Thyroid gland (tissue), 4 donors: ENCODE data around the gene ARHGAP22.

Experiments
- CTCF ChIP-seq, 6 experiments: fragments of 200-600 bp in 3 of 6; fragments of 450-650 bp in 3 of 6; sonication (generic) in 3 of 6; IDR thresholded peaks; one replicate each; pipeline ENCODE4 v1.5.1; 2016 to 2019; ENCODE audit warnings: antibody characterized with exemption in 6 of 6, mild to moderate bottlenecking in 2 of 6, inconsistent platforms in 1 of 6, moderate library complexity in 1 of 6
- POLR2A ChIP-seq, 2 donors: fragments of 450-650 bp; IDR thresholded peaks; one replicate each; pipeline ENCODE4 v1.6.1; 2017; ENCODE audit warnings: antibody characterized with exemption in 2 of 2, mild to moderate bottlenecking in 2 of 2, moderate library complexity in 1 of 2

DNA sequence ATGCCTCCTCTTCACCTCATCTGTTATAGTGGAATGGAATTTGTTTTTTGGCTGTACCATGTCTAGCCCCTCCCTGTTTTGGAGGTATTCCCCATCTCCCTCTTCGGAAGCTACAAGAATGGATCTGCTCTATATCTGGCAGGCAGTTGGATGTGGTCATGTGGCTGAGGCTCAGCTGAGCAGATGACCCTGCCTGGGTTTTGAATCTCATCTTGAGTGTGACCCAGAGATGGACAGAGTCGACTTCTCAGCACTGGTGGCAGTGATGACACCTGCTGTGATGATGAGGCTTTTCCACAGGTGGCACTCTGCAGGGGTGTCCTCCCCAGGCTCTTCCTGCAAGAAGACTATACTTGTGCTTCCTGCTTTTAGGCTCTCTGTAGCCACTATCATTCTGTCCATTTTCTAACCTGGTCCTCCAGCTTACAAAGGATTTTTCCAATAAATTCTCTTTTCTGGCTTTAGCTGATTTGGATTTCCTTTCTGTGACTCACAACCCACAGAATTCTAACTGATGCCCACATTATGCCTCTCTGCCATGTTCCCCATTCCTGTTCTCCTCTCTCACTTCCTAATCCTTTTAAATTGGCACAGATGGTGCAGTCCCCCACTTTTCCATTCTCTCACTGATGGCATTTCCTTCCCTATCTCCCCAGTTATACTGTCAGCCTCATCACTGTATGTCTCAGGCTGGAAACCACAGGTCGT lies 7.5 kb upstream of the ARHGAP22 start:
- TF ChIP-seq CTCF (IDR thresholded peaks at IDR 0.05) (no peak), POLR2A (IDR thresholded peaks at IDR 0.05) (no peak)
